Body of pancreas (tissue), 4 donors: ENCODE measurements around the gene OR14J1. TPM values are rescaled to one million over a fixed set of nuclear protein-coding genes. Genes with fewer than 3 reads are reported as not detected.
"Not testable (repeated sequence)": the region's sequence is repeated elsewhere in the genome, so short reads cannot be mapped to it uniquely, and the experiment has no call there.

Experiments
- ATAC-seq: fragments of 150-250 bp; one replicate; pipeline ENCODE4 v1.9.1; 2016
- DNase-seq, 4 donors: peaks; one replicate each; pipeline ENCODE4 v3.0.0-alpha.2; 2019
- H3K27ac ChIP-seq, 4 donors: fragments of 200-600 bp; sonication (generic); 1 replicate in 3 of 4; 2 replicates in 1 of 4; pipeline versions ENCODE4 v1.5.1 to v1.6.1; 2016 to 2019; ENCODE audit warnings: mild to moderate bottlenecking in 1 of 4, mixed read lengths in 1 of 4, moderate library complexity in 1 of 4
- H3K27me3 ChIP-seq, 2 donors: fragments of 200-600 bp; sonication (generic); one replicate each; pipeline ENCODE4 v1.6.0; 2016; ENCODE audit warnings: mild to moderate bottlenecking in 1 of 2
- H3K36me3 ChIP-seq, 2 donors: fragments of 200-600 bp; sonication (generic); replicated peaks in 1 of 2; 2 replicates each; pipeline ENCODE4 v1.5.1; 2016; ENCODE audit warnings: low read depth in 2 of 2; ENCODE audit not compliant: insufficient read depth in 1 of 2
- H3K4me1 ChIP-seq: fragments of 200-600 bp; sonication (generic); one replicate; pipeline ENCODE4 v1.6.0; 2016
- H3K4me3 ChIP-seq, 2 donors: fragments of 200-600 bp; sonication (generic); 1 replicate in 1 of 2; 2 replicates in 1 of 2; pipeline ENCODE4 v1.5.1; 2016 to 2019
- H3K9me3 ChIP-seq, 3 donors: fragments of 200-600 bp; sonication (generic); 1 replicate in 2 of 3; 2 replicates in 1 of 3; pipeline ENCODE4 v1.5.1; 2016
- POLR2A ChIP-seq, 3 donors: fragments of 450-650 bp; IDR thresholded peaks; one replicate each; pipeline ENCODE4 v1.6.1; 2016; ENCODE audit warnings: antibody characterized with exemption in 3 of 3, mild to moderate bottlenecking in 2 of 3
- WGBS, 2 donors: methylation state at CpG; one replicate each; pipeline ENCODE4 v1.1.5; 2017; 5-methylcytosine and 5-hydroxymethylcytosine counted together
- intact Hi-C: fragments of 100-400 bp; cut with DNase I; formaldehyde crosslinking; loops from one replicate; pipeline ENCODE4 v1.15.1; 2023
- total RNA-seq, 2 donors: library from RNA; depleted of rRNA; stranded (reverse); fragments of >200 nt; gene quantifications; one replicate each; pipeline ENCODE4 v1.1.0, GENCODE V29; 2016
- TF ChIP-seq, protein P1 (sequence below), 7 experiments: fragments of 450-650 bp in 4 of 7; fragments of 200-600 bp in 3 of 7; sonication (generic) in 3 of 7; IDR thresholded peaks; one replicate each; pipeline ENCODE4 v1.5.1; 2016 to 2019; ENCODE audit warnings: antibody characterized with exemption in 7 of 7

The OR14J1 gene
- total RNA-seq, 2 donors from 2014 or later: not detected

DNA sequence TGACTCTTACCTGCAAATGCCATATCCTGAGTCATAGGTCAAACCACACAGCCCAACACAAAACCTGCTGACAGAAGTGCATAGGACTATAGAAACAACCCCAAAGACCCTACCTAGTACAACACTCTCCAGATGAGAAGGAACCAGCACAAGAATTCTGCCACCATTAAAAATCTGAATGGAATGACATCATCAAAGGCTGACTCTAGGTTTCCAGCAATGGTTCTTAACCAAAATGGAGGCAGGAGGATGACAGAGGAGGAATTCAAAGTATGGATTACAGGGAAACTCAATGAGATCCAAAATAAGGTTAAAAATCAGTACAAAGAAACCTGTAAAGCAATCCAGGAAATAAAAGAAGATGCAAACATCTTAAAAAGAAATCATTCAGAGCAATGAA, 31.2 kb downstream of the OR14J1 start:
- TF ChIP-seq, protein P1, sequence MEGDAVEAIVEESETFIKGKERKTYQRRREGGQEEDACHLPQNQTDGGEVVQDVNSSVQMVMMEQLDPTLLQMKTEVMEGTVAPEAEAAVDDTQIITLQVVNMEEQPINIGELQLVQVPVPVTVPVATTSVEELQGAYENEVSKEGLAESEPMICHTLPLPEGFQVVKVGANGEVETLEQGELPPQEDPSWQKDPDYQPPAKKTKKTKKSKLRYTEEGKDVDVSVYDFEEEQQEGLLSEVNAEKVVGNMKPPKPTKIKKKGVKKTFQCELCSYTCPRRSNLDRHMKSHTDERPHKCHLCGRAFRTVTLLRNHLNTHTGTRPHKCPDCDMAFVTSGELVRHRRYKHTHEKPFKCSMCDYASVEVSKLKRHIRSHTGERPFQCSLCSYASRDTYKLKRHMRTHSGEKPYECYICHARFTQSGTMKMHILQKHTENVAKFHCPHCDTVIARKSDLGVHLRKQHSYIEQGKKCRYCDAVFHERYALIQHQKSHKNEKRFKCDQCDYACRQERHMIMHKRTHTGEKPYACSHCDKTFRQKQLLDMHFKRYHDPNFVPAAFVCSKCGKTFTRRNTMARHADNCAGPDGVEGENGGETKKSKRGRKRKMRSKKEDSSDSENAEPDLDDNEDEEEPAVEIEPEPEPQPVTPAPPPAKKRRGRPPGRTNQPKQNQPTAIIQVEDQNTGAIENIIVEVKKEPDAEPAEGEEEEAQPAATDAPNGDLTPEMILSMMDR (IDR thresholded peaks at IDR 0.05): no peak
- no peak for TF ChIP-seq POLR2A (IDR thresholded peaks at IDR 0.05)
- intact Hi-C loops: no loop called here
- ATAC-seq (no peak), DNase-seq (no peak)
- Histone ChIP-seq H3K36me3 (no peaks in the 10 kb centered on the region), H3K27me3 (no peaks in the 10 kb centered on the region), H3K27ac (no peak overlapping the region), H3K4me3 (no peak overlapping the region), H3K4me1 (no peaks in the 10 kb centered on the region), H3K9me3 (no peaks in the 10 kb centered on the region)

DNA sequence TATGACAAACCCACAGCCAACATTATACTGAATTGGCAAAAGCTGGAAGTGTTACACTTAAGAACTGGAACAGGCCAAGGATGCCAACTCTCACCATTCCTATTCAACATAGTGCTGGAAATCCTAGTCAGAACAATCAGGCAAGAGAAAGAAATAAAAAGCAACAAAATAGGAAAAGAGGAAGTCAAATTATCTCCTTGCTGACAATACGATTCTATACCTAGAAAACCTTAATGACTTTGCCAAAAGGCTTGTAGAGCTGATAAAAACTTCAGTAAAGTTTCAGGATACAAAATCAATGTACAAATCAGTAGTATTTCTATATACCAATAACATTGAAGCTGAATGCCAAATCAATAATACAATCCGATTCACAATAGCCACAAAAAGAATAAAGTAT, 34.8 kb downstream of the OR14J1 start:
- H3K4me3 ChIP-seq: no peak overlapping the region
- ATAC-seq (no peak), DNase-seq (no peak)
- no peaks in the 10 kb centered on the region for H3K9me3 ChIP-seq
- no peaks in the 10 kb centered on the region for H3K36me3 ChIP-seq
- TF ChIP-seq, protein P1 (IDR thresholded peaks at IDR 0.05): no peak
- TF ChIP-seq POLR2A (IDR thresholded peaks at IDR 0.05): no peak
- no peaks in the 10 kb centered on the region for H3K4me1 ChIP-seq
- intact Hi-C loops: no loop called here
- 44 to 49% methylated on average over 2 of the region's 2 CpGs for WGBS, 2 donors
- no peaks in the 10 kb centered on the region for H3K27me3 ChIP-seq
- H3K27ac ChIP-seq: no peak overlapping the region

DNA sequence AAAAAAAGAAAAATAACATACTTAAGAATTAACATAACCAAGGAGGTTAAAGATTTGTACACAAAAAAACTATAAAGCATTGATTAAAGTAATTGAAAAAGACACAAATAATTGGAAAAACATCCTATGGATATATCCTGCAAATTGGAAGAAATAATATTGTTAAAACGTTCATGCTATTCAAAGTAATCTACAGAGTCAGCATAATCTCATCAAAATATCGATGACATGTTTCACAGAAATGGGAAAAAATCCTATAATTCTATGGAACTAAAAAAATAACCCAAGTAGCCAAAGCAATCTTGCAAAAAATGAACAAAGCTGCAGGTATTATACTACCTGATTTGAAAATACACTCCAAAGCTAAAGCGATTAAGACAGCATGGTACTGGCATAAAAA, 43.9 kb downstream of the OR14J1 start:
- ATAC-seq (no peak), DNase-seq (no peak)
- Histone ChIP-seq H3K4me3 (no peak overlapping the region), H3K27ac (no peak overlapping the region), H3K27me3 (no peaks in the 10 kb centered on the region), H3K4me1 (no peaks in the 10 kb centered on the region), H3K9me3 (peaks cover 0 to 3% (median 0%) of the 10 kb centered on the region in 3 donors), H3K36me3 (no peaks in the 10 kb centered on the region)
- 51 to 52% methylated on average over 3 of the region's 3 CpGs for WGBS, 2 donors
- TF ChIP-seq, protein P1 (IDR thresholded peaks at IDR 0.05): no peak
- intact Hi-C loops: no loop called here

DNA sequence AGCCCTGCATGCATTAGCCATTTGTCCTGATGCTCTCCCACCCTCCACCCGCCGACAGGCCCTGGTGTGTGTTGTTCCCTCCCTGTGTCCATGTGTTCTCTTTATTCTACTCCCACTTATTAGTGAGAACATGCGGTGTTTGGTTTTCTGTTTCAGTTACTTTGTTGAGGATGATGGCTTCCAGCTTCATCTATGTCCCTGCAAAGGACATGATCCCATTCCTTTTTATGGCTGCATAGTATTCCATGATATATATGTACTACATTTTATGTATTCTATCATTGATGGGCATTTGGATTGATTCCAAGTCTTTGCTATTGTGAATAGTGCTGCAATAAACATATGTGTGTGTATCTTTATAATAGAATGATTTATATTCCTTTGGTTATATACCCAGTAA, 47.8 kb downstream of the OR14J1 start:
- WGBS, 2 donors: 72 to 90% methylated on average over 3 of the region's 3 CpGs
- intact Hi-C loops, DNase-seq, H3K27ac ChIP-seq, H3K4me1 ChIP-seq, ATAC-seq, H3K27me3 ChIP-seq, H3K4me3 ChIP-seq, H3K36me3 ChIP-seq: not testable (repeated sequence)
- H3K9me3 ChIP-seq: peaks cover 0 to 14% (median 0%) of the 10 kb centered on the region in 3 donors

DNA sequence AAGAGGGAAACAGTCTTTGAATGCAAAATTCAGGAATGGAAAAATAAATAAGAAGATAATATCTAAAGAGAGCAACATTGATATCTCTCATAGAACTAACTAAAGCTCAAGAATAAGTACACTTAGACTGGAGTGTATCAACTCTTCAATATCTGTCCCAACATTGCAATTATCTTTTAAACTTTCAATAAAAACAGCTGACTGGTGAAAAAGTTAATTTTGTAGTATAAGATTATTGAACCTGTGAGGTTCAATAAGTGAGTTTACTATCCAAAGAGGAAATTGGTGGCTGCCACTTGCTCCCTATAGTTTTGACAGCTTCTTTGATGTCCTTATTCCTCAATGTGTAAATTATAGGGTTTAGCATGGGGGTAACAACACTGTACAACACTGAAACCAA, 53.5 kb downstream of the OR14J1 start:
- H3K27ac ChIP-seq: no peak overlapping the region
- H3K4me1 ChIP-seq: no peaks in the 10 kb centered on the region
- TF ChIP-seq POLR2A (IDR thresholded peaks at IDR 0.05): no peak
- TF ChIP-seq, protein P1 (IDR thresholded peaks at IDR 0.05): no peak
- H3K9me3 ChIP-seq: peaks cover 0 to 14% (median 0%) of the 10 kb centered on the region in 3 donors
- no peak for DNase-seq
- intact Hi-C loops: no loop called here
- no peak overlapping the region for H3K4me3 ChIP-seq
- ATAC-seq: no peak
- no peaks in the 10 kb centered on the region for H3K36me3 ChIP-seq
- H3K27me3 ChIP-seq: no peaks in the 10 kb centered on the region
